Activated naive CD4-positive, alpha-beta T cell treated with Interleukin-2 at 50 U/mL for 16 hours (primary cell): ENCODE results near the gene CFDP1.

Experiments
- DNase-seq: peaks from one replicate; pipeline ENCODE4 v3.0.0-alpha.2; 2020

CFDP1 gene

DNA sequence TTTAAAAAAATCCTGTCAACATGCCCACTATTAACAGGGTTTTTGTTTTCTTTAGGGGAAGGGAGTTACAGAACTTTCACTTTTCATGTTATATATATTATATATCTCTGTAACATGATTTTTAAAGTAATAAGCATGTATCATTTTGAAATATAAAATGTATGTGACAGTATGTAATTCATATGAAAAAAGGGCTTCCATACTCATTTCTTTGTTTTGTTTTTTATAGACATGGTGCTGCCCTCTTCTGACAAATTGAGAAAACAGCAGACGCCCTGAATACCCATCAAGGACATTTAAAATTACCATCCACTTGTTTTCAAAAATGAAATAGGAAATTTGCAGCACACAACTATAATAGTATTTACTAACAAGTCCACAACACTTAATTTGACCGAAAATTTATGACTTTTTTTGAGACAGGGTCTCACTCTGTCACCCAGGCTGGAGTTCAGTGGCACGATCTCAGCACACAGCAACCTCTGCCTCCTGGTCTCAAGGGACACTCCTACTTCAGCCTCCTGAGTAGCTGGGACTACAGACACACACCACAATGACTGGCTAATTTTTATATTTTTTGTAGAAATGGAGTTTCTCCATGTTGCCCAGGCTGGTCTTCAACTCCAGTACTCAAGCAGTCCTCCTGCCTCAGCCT is 30.4 kb downstream of the CFDP1 start:
- DNase-seq = no peak

DNA sequence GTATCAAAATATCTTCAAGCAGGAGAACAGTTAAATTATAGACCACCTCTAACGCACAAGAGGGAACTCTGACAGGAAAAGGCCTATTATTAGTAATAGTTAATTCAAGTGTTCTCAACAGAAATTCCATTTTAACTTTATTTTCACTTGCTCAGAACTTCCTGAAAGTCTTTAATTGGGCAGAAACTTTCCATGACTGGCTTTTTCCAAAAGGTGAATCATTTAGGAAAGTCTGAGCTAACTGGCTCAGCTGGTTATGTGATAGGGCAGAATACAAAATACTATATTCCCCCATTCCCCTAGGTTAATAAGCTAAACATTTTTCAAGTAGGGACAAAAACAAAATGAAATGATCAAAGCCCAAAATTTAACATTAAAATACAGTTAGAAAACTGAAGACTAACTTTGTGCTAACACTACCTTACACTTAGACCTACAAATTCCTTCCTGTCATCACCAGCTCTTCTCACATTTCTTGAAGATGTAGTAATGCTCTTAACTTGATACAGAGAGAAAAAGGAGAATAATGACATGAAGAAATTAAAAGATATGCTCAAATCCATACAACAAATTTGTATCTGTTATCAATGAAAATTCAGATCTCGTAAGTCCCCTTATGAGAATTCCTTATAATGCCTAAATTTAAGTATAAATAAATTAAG is 31.0 kb downstream of the CFDP1 start:
- no peak for DNase-seq

DNA sequence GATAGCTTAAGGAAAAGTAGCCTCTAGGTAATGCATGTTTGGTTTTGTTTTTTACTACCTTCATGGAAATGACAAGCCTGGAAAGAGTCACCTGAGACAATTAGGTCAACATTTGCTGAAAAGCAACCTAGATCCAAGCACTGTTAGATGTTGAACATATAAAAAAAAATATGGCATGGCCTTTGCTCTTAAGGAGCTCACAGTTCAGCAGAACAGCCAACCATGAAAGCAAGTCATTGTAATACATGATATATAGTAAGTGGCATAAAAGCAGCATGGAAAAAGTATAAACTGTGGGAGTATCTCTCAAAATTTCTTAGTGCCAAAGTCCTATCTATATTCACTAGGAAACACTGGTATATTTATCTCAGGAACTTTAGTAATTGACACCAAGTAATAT is 31.6 kb downstream of the CFDP1 start:
- no peak for DNase-seq

DNA sequence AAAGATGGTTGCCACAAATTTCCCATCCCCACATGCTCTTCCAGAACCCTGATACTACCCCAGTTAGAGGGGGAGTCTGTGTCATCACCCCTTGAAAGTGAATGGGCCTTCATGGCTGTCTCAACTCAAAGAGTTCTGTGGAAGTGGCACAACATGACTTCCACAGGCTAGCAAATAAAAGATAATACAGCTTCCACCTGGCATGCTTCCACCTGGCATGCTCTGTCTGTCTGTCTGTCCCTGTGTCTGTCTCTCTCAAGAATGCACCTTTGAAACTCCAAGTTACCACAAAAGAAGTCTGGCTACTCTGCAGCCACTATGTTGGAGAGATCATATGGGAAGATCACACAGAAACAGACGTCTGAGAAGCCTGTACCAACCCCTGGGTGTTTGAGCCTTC is 35.0 kb downstream of the CFDP1 start:
- DNase-seq = no peak

DNA sequence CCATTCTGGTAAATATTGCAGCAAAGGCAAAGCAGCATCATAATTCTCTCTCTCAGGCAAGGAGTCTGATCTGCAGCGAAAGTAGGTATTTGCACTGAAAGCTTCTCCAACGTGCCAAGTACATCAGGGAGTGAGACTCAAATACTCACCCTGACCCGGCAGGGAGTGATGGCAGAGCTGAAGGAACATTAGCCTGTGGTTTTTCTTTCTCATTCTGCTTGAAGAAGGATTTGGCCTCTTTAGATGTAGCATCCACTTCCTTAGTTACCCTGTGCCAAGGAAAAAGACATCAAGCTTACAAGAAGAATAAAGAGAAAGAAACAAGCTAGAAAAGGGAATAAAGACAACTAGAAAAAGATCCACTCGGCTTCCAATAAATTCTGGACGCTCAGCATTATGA is 38.4 kb downstream of the CFDP1 start:
- no peak for DNase-seq

DNA sequence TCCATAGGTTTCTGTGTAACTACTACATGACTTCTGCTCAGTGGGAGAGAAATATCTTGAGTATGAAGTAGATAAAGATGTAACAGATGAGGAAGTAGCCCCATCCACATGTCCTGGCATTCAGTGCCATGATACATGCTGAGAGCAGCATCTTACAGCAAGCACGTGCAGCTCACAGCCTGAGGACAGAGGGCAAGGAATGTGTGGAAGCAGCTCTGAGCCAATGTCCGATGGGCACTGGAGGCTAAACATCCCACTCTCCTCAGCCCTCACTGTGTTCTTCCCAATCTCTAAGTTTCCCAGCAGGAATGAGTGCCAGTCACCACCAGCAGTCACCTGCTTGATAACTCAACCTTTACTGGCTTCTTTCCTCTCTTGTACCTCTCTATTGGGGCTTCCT is 40.4 kb downstream of the CFDP1 start:
- DNase-seq = no peak

DNA sequence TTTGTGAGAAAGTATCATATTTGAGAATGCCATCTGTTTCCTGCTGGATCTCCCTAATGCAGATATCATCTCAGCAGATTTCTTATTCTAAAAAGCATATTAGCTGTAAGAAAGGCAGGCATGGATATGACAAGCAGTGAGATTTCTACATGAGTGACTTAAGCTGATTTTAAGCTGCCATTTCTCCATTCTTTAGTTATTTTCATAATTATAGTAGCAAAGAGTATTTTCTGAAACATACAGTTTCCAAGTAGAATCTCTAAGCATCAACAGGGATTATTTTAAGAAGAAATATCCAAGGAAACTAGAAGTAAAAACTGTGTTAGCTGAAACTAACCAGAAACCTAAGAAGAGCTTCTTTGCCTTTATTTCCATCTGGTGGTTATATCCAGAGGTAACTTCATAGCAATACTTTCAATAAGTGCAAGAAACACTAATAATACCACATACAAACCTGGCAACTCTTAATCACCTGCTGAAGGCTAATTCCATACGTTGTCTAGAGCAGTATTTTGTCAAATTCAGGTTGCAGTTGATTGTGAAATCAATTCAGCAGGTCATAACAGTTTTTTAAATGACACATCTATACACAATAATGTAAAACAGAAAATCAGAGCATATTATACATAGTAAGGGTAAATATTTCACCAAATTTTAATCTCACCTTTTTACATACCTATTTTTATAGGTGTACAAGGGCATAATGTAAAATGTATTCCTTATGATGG is 42.2 kb downstream of the CFDP1 start:
- DNase-seq = no peak

DNA sequence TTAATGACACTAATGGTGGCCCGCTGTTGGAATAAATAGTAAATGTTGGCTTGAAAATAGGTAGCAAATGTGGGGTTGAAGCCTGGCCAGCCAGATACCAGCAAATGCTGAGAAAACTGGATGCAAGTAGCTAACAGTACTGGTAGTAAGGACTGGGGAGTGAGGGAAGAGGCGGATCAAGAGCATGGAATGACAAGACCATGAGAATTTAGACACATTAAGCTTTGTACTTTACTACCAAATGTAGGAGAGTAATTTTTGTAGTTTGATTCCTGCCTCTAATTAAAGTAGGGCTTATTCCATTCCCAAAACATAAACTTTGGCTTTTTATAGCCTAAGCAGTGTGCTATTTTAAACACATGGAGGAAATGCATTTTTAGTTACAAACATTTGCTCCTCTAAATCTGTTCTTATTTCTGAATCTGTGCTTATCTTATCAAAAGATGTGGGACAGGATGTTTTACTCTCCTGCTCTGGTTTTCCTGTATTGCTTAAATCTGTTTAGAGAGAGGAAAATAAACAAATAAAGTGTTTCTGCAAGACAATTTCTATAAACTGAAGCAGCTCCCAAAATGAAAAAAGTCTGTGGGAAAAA is 44.1 kb downstream of the CFDP1 start:
- DNase-seq = no peak

DNA sequence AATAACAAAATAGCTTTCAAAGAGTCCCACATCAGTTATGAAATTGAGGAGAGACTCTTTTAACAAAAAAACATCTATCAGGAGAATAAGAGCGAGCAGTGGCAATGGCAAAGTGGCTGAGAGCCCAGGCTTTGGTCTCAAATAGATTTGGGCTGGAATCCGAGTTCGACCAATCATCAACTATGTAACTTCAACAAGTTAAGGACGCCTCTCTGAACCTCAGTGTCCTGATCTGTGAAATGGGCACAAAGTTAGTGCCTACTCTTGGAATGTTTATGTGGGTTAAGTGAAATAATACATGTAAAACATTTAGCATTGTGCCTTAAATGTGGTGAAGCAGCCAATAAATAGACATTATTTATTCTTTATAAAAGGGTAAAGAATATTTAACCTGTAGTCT is 45.4 kb downstream of the CFDP1 start:
- DNase-seq = no peak

DNA sequence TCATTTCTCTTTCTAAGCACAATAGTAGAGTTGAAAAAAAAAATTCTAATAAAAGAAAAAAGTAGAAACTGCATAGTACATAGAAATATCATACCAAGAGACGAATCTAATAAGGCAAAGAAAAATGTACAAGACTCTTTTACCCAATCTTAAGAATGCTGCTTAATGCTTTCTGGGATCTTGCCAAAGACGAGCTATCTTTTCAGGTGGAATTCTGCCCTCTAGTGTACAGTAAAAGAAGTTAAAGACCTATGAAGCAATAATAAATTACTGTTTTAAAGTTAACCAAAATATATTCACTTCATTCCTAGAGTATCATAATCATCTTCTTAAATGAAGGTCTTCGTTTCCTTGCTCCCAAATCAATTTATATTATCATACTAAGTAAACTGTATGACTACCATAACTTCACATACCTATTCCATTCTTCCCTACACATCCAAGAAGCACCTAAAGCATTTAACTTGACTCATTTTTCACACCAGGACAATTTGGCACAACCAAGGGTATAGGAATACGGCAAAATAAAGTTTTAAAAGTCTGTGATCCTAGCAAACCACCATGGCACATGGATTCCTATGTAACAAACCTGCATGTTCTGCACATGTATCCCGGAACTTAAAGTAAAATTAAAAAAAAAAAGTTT is 47.7 kb downstream of the CFDP1 start:
- no peak for DNase-seq

DNA sequence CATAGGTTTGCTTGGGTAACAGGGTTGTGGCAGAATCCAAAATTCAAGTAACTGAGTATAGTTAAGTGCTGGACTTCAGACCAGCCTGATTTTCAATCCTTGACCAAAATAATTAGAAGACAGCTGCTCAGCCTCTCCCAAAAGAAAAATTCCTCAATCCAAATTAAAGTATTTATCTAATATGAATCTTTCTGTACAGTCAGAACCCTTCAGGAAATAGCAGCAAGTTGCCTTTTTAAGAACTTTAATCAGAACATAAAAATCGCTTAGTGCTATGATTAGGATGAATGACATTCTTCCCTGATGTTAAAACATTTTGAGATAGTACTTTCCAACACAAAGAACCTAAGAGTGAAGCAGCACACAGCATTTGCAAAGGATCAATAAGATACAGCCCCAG is 50.2 kb downstream of the CFDP1 start:
- no peak for DNase-seq

DNA sequence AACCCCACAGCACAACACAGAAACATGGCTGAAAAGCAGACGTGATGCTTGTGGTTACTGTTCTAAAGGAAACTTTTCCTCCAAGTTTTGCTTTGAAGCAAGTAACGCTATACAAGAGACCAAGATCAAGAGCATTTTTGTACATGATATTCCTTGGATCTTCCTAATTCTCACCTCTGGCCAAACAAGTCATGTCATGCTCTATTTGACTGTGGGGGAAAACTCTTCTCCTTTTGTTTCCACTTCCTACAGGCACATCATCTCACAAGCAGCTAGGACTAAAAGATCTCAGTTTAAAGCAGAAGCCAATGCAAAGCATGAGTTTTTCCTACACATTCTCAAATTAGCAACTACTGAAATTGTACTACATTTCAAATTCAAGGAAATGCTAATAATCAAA is 50.7 kb downstream of the CFDP1 start:
- no peak for DNase-seq

DNA sequence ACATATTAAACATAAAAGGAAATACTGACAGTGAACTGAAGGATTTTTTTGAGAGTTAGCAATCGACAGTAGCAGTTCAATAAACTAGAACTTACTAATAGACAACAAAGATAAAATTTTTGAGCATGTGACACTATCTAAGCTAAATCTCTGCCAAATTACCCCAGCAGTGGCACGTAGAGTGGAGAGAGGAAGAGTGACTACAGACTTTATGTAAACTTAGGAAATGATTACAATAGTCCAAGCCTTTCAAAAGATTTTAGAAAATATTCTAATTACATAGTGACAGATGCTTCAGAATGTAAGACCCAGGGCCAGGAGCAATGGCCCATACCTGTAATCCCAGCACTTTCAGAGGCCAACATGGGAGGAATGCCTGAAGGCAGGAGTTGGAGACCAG is 52.4 kb downstream of the CFDP1 start:
- no peak for DNase-seq

DNA sequence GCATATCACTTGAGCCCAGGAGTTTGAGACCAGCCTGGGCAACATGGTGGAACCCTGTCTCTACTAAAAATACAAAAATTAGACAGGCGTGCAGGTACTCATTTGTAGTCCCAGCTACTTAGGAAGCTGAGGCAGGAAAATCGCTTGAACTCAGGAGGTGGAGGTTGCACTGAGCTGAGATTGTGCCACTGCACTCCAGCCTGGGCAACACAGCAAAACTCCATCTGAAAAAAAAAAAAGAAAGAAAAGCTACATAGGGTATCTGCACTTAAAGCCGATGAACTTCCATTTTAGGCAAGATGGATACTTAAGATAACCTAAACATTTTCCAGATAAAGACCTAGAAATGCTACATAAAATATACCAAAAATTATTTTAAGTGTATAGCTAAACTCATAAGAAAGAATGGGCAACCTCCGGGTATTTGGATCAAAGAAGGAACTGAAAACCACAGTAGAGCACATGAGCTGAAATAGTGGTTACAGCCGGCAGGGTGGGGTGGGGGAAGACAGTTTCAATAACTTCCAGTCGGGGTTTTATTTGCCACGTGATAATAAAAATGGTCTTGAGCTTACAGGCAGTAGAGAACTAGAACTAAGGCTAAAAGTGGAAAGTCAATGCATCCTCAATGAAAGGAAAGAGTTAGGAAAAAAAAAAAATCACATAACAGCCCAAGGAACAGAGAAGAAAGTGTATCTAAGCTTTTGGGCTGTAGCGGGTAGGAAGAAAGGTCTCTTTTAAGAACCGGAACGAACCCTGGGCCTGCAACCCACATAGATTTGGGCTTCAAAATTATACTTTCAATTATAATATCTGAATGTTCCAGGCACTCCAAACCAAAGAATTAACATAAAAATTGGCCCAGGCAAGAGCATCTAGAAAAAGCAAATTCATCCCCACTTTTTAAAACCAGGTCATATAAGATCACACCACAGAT is 53.1 kb downstream of the CFDP1 start:
- DNase-seq = peak; percentile 32

DNA sequence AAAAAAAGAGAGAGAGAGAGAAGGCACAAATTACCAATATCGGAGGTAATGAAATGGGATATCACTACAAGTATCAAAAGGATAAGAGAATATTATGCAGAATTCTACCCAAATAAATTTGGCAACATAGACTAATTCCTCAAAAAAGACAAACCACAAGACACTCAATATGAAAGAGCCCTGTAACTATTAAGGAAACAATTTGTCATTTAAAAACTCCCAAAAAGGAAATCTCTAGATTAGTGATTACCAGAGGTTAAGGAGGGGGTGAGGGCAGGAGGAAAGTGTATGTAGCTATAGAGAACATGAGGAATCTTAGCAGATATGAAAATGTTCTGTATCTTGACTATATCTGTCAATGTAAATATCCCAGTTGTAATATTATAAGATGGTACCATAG is 54.0 kb downstream of the CFDP1 start:
- DNase-seq = no peak

DNA sequence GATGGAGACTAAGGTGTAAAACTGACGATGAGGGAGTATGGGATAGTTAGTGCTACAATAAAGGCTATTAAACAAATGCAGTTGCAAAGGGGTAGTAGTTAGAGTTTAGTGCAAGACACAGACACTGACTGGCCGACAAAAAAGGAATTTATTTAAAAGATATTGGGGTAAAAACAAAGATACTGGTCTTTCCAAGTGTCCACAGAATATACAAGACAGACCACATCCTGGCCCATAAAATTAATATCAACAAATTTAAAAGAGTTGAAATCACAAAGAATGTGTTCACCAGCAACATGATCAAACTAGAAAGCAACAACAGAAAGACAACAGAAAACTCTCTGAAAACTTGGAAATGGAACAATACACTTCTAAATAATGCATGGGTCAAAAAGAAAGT is 54.7 kb downstream of the CFDP1 start:
- DNase-seq = no peak

DNA sequence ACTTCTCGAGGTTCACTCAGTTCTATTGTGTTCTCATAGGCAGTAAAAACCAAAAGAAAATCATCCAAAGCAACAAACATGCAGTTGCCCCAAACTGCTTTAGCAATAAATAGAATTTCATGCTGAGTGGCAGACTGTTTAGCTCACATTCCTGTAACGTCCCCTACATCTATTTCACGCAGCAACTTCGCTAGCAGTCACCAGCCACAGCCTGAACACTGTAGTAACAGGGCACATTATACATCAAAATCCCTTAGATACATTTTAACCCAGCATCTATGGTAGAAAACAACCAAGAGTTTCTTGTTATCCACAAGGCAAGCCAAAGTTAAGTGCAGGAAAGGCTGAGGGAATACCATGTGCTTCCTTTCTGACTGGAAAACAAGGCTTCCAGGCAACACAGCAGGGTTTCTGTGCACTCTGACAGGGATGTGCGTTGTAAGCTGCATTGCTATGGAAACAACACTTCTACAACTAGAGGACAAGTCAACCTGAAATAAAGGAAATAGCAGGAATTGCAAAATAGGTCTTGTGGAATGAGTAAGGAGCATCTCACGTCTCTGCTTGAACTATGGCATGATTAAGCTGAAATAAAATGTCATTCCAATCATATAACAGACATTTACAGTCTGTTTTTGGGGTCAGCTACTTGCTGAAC is 55.4 kb downstream of the CFDP1 start:
- DNase-seq = no peak

DNA sequence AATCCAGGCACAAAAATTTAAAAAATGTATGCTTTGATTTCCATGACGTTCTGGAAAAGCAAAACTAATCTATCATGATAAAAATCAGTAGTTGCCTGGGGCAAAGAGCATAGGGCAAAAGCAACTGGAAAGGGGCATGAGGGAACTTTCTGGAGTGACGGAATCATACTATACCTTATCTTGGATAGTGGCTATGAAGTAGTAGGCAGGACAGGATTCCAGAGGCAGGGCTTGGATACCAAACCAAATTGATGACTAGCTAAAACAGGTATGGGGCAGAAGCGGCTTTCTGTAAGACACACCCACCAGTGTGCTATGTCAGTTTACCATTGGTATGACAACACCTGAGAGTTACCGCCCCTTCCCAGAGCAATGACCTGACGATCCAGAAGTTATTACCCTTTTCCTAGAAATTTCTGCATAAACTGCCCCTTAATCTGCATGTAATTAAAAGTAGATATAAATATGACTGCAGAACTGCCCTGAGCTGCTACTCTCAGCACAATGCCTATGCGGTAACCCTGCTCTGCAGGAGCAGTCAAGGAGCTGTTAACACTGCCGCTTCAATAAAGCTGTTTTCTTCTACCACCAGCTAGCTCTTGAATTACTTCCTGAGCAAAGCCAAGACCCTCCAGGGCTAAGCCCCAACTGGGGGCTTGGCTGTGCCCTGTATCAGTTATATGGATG is 56.7 kb downstream of the CFDP1 start:
- no peak for DNase-seq

DNA sequence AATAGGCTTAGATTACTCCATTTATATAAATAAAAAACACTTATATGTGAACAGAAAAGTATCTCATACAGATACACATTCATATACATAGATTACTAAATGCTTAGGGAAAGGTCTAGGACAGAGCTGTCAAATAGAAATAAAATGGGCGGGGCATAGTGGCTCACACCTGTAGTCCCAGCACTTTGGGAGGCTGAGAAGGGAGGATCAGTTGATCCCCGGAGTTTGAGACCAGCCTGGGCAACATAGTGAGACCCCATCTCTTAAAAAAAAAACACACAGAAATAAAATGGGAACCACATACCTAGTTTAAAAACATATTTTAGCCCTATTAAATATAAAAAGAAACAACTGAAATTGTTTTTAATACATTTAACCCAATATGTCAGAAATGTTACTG is 58.9 kb downstream of the CFDP1 start:
- no peak for DNase-seq

DNA sequence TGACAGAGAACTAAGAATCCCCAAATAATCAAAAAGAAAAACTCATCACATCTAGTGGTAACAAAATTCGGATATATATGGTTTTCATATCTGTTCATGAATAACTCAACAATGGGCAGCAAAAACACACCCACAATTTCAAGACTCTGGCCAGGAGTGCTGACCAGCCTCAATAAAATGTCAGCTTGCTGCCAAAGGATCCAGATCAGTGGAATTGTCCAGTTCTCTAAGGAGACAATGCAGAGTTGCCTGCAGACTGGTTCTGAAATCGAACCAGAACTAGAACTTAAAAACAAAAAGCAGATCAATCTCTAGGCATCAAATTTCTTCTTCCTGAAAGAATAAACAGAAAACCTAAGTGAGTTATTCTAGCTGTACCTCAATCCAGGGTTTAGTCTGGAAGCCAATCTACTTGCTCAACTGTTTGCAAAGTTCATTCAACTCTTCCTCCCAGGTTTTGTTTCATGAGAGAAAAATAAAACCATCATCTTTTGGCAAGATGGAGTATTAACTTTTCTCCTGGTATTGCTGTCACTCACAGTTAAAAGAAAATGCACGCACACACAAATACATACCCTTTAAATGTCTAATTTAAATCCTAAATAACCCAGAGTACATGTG is 61.0 kb downstream of the CFDP1 start:
- no peak for DNase-seq

DNA sequence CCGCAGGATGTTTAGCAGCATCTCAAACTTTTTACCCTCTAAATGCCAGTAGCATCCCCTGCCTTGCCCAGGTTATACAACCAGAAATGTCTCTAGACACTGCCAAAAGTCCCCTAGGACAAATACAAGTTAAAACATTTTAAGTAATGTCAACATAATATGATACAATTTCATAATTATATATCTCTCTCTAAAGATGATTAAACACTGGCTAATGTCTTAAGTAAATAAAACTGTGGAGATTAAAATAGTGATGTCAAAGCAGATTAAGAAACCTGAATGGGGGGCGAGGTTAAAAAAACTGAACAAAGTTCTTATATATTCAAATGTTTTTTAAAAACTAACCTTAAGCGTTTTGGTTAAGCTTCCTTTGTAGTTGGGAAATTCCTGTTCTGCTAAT is 62.1 kb downstream of the CFDP1 start:
- DNase-seq = no peak
